ENCODE data around the gene GRIN3A. TPM values are rescaled to one million over a fixed set of nuclear protein-coding genes. Genes with fewer than 3 reads are reported as not detected.
A peak's percentile ranks its signal among the peaks of the same experiment; 100 is the strongest.

GRIN3A gene
- total RNA-seq, 1 donor from 2014 or later, result 0.24 TPM

DNA sequence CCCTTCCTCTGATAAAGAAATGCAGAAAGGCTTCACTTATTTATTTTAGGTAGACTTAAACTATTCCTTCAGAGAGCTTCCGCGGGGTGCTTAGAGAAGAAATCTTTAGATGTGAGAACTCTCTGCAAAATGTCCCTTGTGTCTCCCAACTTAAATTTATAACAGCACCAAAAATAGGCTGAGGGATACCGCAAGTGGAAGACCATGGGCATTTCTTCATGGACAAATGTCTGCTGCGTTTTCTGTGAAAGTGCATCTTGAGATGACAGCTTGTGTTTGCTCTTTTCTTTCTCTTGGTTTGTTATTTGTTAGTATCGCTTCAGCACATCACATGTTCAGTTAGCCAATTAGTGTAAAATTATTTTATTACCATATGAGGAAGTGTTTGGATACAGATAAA is 15.3 kb upstream of the GRIN3A start:
- no peak for ATAC-seq
- H3K27me3 ChIP-seq (ENCODE audit: low read depth), result no peaks in the 10 kb centered on the region
- H3K27ac ChIP-seq, result no peak overlapping the region
- no peaks in the 10 kb centered on the region for H3K4me1 ChIP-seq
- H3K9me3 ChIP-seq, result no peaks in the 10 kb centered on the region
- H3K36me3 ChIP-seq, result no peaks in the 10 kb centered on the region
- no peak overlapping the region for H3K4me3 ChIP-seq
- TF ChIP-seq, protein P1, sequence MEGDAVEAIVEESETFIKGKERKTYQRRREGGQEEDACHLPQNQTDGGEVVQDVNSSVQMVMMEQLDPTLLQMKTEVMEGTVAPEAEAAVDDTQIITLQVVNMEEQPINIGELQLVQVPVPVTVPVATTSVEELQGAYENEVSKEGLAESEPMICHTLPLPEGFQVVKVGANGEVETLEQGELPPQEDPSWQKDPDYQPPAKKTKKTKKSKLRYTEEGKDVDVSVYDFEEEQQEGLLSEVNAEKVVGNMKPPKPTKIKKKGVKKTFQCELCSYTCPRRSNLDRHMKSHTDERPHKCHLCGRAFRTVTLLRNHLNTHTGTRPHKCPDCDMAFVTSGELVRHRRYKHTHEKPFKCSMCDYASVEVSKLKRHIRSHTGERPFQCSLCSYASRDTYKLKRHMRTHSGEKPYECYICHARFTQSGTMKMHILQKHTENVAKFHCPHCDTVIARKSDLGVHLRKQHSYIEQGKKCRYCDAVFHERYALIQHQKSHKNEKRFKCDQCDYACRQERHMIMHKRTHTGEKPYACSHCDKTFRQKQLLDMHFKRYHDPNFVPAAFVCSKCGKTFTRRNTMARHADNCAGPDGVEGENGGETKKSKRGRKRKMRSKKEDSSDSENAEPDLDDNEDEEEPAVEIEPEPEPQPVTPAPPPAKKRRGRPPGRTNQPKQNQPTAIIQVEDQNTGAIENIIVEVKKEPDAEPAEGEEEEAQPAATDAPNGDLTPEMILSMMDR (IDR thresholded peaks at IDR 0.05), result no peak
- intact Hi-C loops (cut with DNase I), result no loop called here
- DNase-seq, result no peak

DNA sequence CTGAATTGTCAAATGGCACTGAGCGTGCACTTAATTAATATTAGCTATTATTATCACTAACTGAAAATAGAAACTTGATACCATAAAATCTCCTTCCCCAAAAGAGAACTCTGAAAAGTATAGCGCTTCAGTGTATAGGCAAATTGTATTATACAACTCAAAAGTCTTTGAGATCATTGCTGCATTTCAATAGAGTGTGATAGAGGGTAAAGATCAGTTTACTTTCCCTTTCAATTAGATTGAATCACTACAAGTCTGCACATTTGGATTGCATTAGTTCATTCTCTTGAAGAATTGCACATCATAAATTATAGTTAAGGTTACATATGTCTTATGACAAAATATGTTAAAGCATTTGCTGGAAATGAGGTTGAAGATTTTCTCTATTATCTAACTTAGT is 13.4 kb upstream of the GRIN3A start:
- H3K27ac ChIP-seq, result no peak overlapping the region
- TF ChIP-seq, protein P1 (IDR thresholded peaks at IDR 0.05), result no peak
- no peaks in the 10 kb centered on the region for H3K4me1 ChIP-seq
- DNase-seq (no peak), ATAC-seq (no peak)
- intact Hi-C loops (cut with DNase I), result no loop called here
- H3K27me3 ChIP-seq (ENCODE audit: low read depth), result no peaks in the 10 kb centered on the region
- no peak overlapping the region for H3K4me3 ChIP-seq
- H3K9me3 ChIP-seq, result no peaks in the 10 kb centered on the region
- no peaks in the 10 kb centered on the region for H3K36me3 ChIP-seq

DNA sequence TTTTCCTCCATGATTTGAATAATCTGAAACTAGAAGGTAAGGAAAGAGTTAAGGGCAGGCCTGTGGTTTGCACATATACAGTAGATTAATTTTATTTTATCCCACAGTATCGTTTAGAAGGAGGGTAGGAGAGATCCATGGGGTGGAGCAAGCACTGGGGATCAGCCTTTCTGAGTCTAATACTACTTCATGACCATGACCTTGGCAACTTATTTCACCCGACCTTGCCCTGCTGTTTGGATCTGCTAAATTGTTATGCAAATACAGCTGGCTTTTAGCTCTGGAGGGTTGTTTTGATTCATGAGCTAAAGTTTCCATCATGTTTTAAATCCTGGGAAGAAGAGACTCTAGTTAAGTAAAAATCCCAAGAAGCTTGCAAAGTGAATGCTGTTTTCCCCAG is 864 bp upstream of the GRIN3A start:
- ATAC-seq, result no peak
- Histone ChIP-seq H3K9me3 (no peaks in the 10 kb centered on the region), H3K36me3 (no peaks in the 10 kb centered on the region), H3K27ac (no peak overlapping the region), H3K4me3 (no peak overlapping the region), H3K27me3 (ENCODE audit: low read depth) (peaks cover 50% of the 10 kb centered on the region), H3K4me1 (peaks cover 14% of the 10 kb centered on the region)
- DNase-seq, result no peak
- TF ChIP-seq, protein P1 (IDR thresholded peaks at IDR 0.05), result no peak
- intact Hi-C loops (cut with DNase I), result no loop called here

DNA sequence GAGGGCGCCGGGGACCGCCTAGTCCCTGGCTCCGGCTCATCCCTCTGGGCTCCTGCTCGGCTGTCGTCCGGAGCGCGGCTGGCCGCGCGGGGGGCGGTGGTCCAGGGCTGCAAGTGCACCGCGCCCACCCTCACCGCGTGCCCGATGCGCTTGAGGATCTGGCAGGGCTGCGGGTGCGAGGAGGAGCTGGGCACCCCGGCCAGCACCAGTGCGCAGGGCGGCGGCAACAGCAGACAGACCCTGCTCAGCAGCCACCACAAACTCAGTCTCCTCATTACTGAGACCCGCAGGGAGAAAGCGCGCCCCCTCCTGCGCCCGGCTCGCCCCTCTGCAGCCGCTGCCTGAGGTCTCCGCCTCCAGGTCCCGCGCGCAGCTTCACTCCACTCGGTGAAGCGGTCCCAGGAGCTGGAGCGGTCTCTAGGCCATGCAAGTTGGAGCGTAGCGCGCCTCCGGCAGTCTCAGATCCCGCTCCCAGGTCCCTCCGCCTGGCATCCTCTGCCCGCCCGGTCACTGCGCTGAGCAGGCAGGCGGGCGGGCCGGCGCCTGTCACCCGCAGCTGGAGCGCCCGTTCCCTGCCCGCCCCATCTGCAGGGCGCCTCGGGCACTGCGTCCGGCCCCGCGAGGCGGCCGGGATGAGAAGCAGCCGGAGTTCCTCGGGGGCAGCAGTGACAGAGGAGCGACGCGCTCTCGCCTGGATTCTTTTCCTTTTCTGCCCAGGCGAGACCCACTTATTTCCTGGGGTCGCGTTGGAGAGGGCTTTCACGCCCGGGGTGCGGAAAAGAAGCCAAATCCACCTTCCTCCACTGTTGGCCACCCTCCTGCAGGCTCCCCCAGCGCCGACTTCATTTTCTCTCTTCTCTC is 512 bp downstream of the GRIN3A start:
- peak overlapping the region; percentile 43 for H3K4me3 ChIP-seq
- no peaks in the 10 kb centered on the region for H3K36me3 ChIP-seq
- peaks cover 50% of the 10 kb centered on the region for H3K27me3 ChIP-seq (ENCODE audit: low read depth)
- DNase-seq (peak; percentile 30), ATAC-seq (peak; percentile 46 to 49)
- H3K4me1 ChIP-seq, result peaks cover 14% of the 10 kb centered on the region
- TF ChIP-seq, protein P1 (IDR thresholded peaks at IDR 0.05), result no peak
- H3K27ac ChIP-seq, result no peak overlapping the region
- intact Hi-C loops (cut with DNase I), result no loop called here
- no peaks in the 10 kb centered on the region for H3K9me3 ChIP-seq

DNA sequence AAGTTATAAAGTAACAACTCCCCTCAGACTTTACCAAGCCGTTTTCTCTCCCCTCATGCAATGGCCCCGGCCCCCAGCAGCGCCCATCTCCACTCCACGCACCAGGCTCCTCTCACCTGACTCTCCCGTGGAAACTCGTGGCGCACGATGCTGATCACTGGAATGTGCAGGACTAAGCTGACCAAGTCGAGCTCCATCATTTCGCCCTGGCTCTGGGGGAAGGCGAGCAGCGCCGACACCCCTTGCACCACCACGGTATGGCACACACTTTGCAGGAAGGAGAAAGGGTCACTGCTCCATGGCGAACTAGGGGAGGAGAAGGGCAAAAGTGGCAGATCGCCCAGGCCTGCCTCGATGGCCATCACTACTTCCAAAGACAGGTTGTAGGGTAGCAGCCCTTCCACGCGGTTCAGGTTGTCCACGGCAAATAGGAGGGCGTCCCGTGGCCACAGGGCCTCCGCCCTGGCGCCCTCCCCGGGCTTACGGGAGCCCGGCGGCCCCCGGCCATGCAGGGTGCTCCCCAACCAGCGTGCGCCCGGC is 1.2 kb downstream of the GRIN3A start:
- Histone ChIP-seq H3K36me3 (no peaks in the 10 kb centered on the region), H3K27ac (no peak overlapping the region), H3K27me3 (ENCODE audit: low read depth) (peaks cover 50% of the 10 kb centered on the region), H3K4me3 (no peak overlapping the region), H3K9me3 (no peaks in the 10 kb centered on the region), H3K4me1 (peaks cover 14% of the 10 kb centered on the region)
- intact Hi-C loops (cut with DNase I), result no loop called here
- DNase-seq, result peak; percentile 29
- TF ChIP-seq, protein P1 (IDR thresholded peaks at IDR 0.05), result no peak
- no peak for ATAC-seq
